ENCODE results near the gene RNF7. TPM values are rescaled to one million over a fixed set of nuclear protein-coding genes. Genes with fewer than 3 reads are reported as not detected.

The RNF7 gene
- total and polyA plus RNA-seq, 9 of the 15 experiments (the other 6 are each of a cell fraction or from before 2014, with no cell fraction given): 38.8 to 133 (median 80.5) TPM

- Histone ChIP-seq H3K4me2 (ENCODE audit: insufficient read depth, low read length) (no peak overlapping the region), H3K27ac (ENCODE audit: extremely low read depth, low read depth, low read length) (no peak overlapping the region), H3K36me3 (ENCODE audit: control insufficient read depth, insufficient read depth, low read length) (no peaks in the 10 kb centered on the region), H3K79me2 (ENCODE audit: control insufficient read depth, insufficient read depth, low read length) (no peaks in the 10 kb centered on the region), H3K9me3 (replicated peaks; ENCODE audit: control insufficient read depth, insufficient read depth, low read depth, low read length) (no peaks in the 10 kb centered on the region), H3K4me1 (replicated peaks in 1 of 2; ENCODE audit: control insufficient read depth in 2 of 2, insufficient read depth in 2 of 2, low read length in 2 of 2) (peaks cover 4 to 10% of the 10 kb centered on the region in 2 experiments; a peak in 3 of 5 replicates), H3K4me3 (no peak overlapping the region), H3K27me3 (ENCODE audit: control insufficient read depth in 2 of 2, insufficient read depth in 2 of 2, low read length in 2 of 2) (no peaks in the 10 kb centered on the region), H3K9me1 (ENCODE audit: control insufficient read depth, insufficient read depth, low read length) (no peaks in the 10 kb centered on the region), H4K20me1 (replicated peaks; ENCODE audit: control insufficient read depth, insufficient read depth, low read length) (no peaks in the 10 kb centered on the region), H3K9ac (ENCODE audit: insufficient read depth in 1 of 2, low read depth in 2 of 2, low read length in 2 of 2) (no peak overlapping the region), H2AFZ (ENCODE audit: low read depth, low read length) (0 out of 2 replicates have a peak overlapping the region, but pooled peaks have one; percentile 32)
- CTCF ChIA-PET (ENCODE audit: low intra/inter-chr PET ratio): no interaction called here
- no peak for TF ChIP-seq PBX2 (CRISPR knock-in tag; IDR thresholded peaks at IDR 0.05; ENCODE audit: low read depth)
- 0 out of 2 replicates have a peak, but pooled peaks have one; percentile 24 for TF ChIP-seq PBX2 (tag; conservative IDR thresholded peaks at IDR 0.05; ENCODE audit: low read depth)
- no peak for TF ChIP-seq SMARCE1 (IDR thresholded peaks at IDR 0.05)
- peak; percentile 69 for TF ChIP-seq PKNOX1 (IDR thresholded peaks at IDR 0.05)
- 62% methylated on average over 2 of the region's 2 CpGs for WGBS (ENCODE audit: insufficient coverage, low coverage, missing lambda C conversion rate)
- DNase-seq (ENCODE audit: extremely low read depth in 1 of 4, low spot score in 3 of 4) (no peak), ATAC-seq (peak; percentile 82), FAIRE-seq (no peak)
- intact Hi-C loops (cut with micrococcal nuclease): no loop called here
- BruUV-seq (replicated peaks): no TSS peak
- in situ Hi-C loops (cut with MboI): no loop called here
- POLR2A ChIA-PET: interaction anchor here (0.6 to 3.6 kb wide), 3 partner anchors 9 to 86 kb away, joined by 3 to 13 read pairs (median 5); no protein-coding TSS in a partner anchor
Measured at GRCh38 chr3:141764045-141764444, 25.9 kb downstream of the RNF7 start.

All from K562 (cell line).